IMR-90 (cell line): ENCODE data around the gene PHF20. TPM values are rescaled to one million over a fixed set of nuclear protein-coding genes. Genes with fewer than 3 reads are reported as not detected.

Source experiments
- ATAC-seq: fragments of 200-7000 bp; cut with Tn5 transposase; 2 replicates; pipeline ENCODE4 v1.9.1; 2020; ENCODE audit warnings: low read depth, mild to moderate bottlenecking, moderate library complexity
- BruUV-seq: library from RNA; stranded (reverse); fragments of 400-500 nt; replicated peaks from 2 replicates; lab custom pipeline; 2021; lab: Mats Ljungman, UMichigan
- CTCF ChIA-PET: fragments of 300-600 bp; formaldehyde crosslinking; extraction: SDS; loops from one replicate; lab custom pipeline; 2021; ENCODE audit warnings: antibody characterized with exemption; lab: Yijun Ruan, JAX
- POLR2A ChIA-PET: fragments of 300-600 bp; sonication (Branson Sonifier 250); formaldehyde crosslinking; loops from one replicate; lab custom pipeline; 2022; ENCODE audit warnings: antibody characterized with exemption; ENCODE audit not compliant: unreplicated experiment; lab: Charles Lee
- DNase-seq: peaks from one replicate; pipeline ENCODE4 v3.0.0; 2013
- H2AFZ ChIP-seq: replicated peaks from 2 replicates; pipeline ENCODE3; 2013; ENCODE audit warnings: low read length, mild to moderate bottlenecking; ENCODE audit not compliant: poor library complexity
- H2AK5ac ChIP-seq: 2 replicates; pipeline ENCODE4 v1.6.1; 2013; ENCODE audit warnings: low read depth, low read length, inconsistent platforms
- H2AK9ac ChIP-seq: replicated peaks from 2 replicates; pipeline ENCODE3; 2013; ENCODE audit warnings: mild to moderate bottlenecking, low read depth, low read length, moderate library complexity; ENCODE audit not compliant: poor library complexity
- H2BK120ac ChIP-seq: 2 replicates; pipeline ENCODE4 v1.6.1; 2013; ENCODE audit warnings: low read depth, low read length, inconsistent platforms
- H2BK15ac ChIP-seq: 3 replicates; pipeline ENCODE4 v1.6.1; 2013; ENCODE audit warnings: low read depth, low read length, inconsistent platforms
- H2BK20ac ChIP-seq: 2 replicates; pipeline ENCODE4 v1.6.1; 2013; ENCODE audit warnings: low read depth, mild to moderate bottlenecking, inconsistent platforms, low read length, moderate library complexity
- H2BK5ac ChIP-seq: 2 replicates; pipeline ENCODE4 v1.6.1; 2013; ENCODE audit warnings: mild to moderate bottlenecking, low read depth, low read length, inconsistent platforms; ENCODE audit not compliant: poor library complexity, severe bottlenecking
- H3K14ac ChIP-seq: replicated peaks from 2 replicates; pipeline ENCODE4 v1.6.1; 2013; ENCODE audit warnings: low read depth, low read length, inconsistent platforms
- H3K18ac ChIP-seq: 2 replicates; pipeline ENCODE4 v1.6.1; 2013; ENCODE audit warnings: low read depth, low read length, control low read depth
- H3K23ac ChIP-seq: 2 replicates; pipeline ENCODE4 v1.6.1; 2013; ENCODE audit warnings: low read depth, low read length, inconsistent platforms
- H3K27ac ChIP-seq: 2 replicates; pipeline ENCODE4 v1.5.1; 2013; ENCODE audit warnings: mild to moderate bottlenecking, control low read depth, low read length; ENCODE audit not compliant: insufficient read depth
- H3K27me3 ChIP-seq: 2 replicates; pipeline ENCODE4 v1.6.1; 2013; ENCODE audit warnings: low read length; ENCODE audit not compliant: control insufficient read depth, insufficient read depth
- H3K36me3 ChIP-seq: 2 replicates; pipeline ENCODE4 v1.6.1; 2013; ENCODE audit warnings: low read length, mixed read lengths; ENCODE audit not compliant: control insufficient read depth, insufficient read depth
- H3K4ac ChIP-seq: 2 replicates; pipeline ENCODE4 v1.6.1; 2013; ENCODE audit warnings: low read depth, low read length, inconsistent platforms
- H3K4me1 ChIP-seq: 2 replicates; pipeline ENCODE4 v1.6.1; 2013; ENCODE audit warnings: low read length, mixed read lengths; ENCODE audit not compliant: control insufficient read depth, insufficient read depth
- H3K4me2 ChIP-seq: 2 replicates; pipeline ENCODE4 v1.6.1; 2013; ENCODE audit warnings: low read depth, mild to moderate bottlenecking, control low read depth, low read length, moderate library complexity
- H3K4me3 ChIP-seq: 2 replicates; pipeline ENCODE4 v1.5.1; 2013; ENCODE audit warnings: low read depth, mild to moderate bottlenecking, control low read depth, low read length, moderate library complexity; ENCODE audit not compliant: insufficient read depth
- H3K56ac ChIP-seq: 2 replicates; pipeline ENCODE4 v1.6.1; 2013; ENCODE audit warnings: low read length, inconsistent platforms; ENCODE audit not compliant: insufficient read depth; ENCODE audit errors: extremely low read depth
- H3K79me1 ChIP-seq, 2 experiments: 2 replicates each; pipeline ENCODE4 v1.6.1; 2013; ENCODE audit warnings: low read length in 2 of 2, inconsistent platforms in 1 of 2, low read depth in 1 of 2
- H3K9ac ChIP-seq: 2 replicates; pipeline ENCODE4 v1.6.1; 2013; ENCODE audit warnings: low read depth, low read length, control low read depth
- H3K9me1 ChIP-seq: 2 replicates; pipeline ENCODE4 v1.6.1; 2013; ENCODE audit warnings: low read length, inconsistent platforms; ENCODE audit not compliant: insufficient read depth
- H3K9me3 ChIP-seq: 2 replicates; pipeline ENCODE4 v1.6.1; 2013; ENCODE audit warnings: low read length; ENCODE audit not compliant: control insufficient read depth, insufficient read depth
- H4K20me1 ChIP-seq: 2 replicates; pipeline ENCODE4 v1.6.1; 2013; ENCODE audit warnings: low read length, inconsistent platforms; ENCODE audit not compliant: insufficient read depth
- H4K5ac ChIP-seq: 2 replicates; pipeline ENCODE4 v1.6.1; 2013; ENCODE audit warnings: mild to moderate bottlenecking, low read depth, low read length, control low read depth
- H4K8ac ChIP-seq, 2 experiments: 2 replicates each; pipeline ENCODE4 v1.6.1; 2013; ENCODE audit warnings: low read depth in 2 of 2, low read length in 2 of 2, control low read depth in 1 of 2, inconsistent platforms in 1 of 2
- H4K91ac ChIP-seq: 2 replicates; pipeline ENCODE4 v1.6.1; 2013; ENCODE audit warnings: low read depth, low read length, inconsistent platforms; ENCODE audit not compliant: insufficient read depth
- BHLHE40 ChIP-seq: fragments of 150-350 bp; IDR thresholded peaks from 2 replicates; pipeline ENCODE4 v1.6.1; 2016; ENCODE audit warnings: mild to moderate bottlenecking, low read depth, low read length
- CHD1 ChIP-seq: IDR thresholded peaks from 2 replicates; pipeline ENCODE4 v1.6.1; 2012; ENCODE audit warnings: low read depth, low read length, improper control_type of control experiment
- CTCF ChIP-seq: conservative IDR thresholded peaks from 2 replicates; pipeline ENCODE4 v1.5.1; 2012; ENCODE audit warnings: mild to moderate bottlenecking, low read depth, low read length, improper control_type of control experiment
- ELK1 ChIP-seq: fragments of 150-350 bp; IDR thresholded peaks from 2 replicates; pipeline ENCODE4 v1.6.1; 2016; ENCODE audit warnings: low read depth, mild to moderate bottlenecking, low read length, moderate library complexity, borderline replicate concordance
- FOS ChIP-seq: fragments of 150-350 bp; IDR thresholded peaks from 2 replicates; pipeline ENCODE4 v1.6.1; 2016; ENCODE audit warnings: low read depth, low read length
- MAFK ChIP-seq: IDR thresholded peaks from 2 replicates; pipeline ENCODE4 v1.6.1; 2012; ENCODE audit warnings: low read depth, low read length, improper control_type of control experiment
- MAZ ChIP-seq: IDR thresholded peaks from 2 replicates; pipeline ENCODE4 v1.6.1; 2012; ENCODE audit warnings: low read depth, mild to moderate bottlenecking, low read length, improper control_type of control experiment, moderate library complexity, borderline replicate concordance
- NFE2L2 ChIP-seq: fragments of 150-350 bp; IDR thresholded peaks from 2 replicates; pipeline ENCODE4 v1.6.1; 2016; ENCODE audit warnings: low read depth, mild to moderate bottlenecking, low read length
- POLR2A ChIP-seq: IDR thresholded peaks from 2 replicates; pipeline ENCODE4 v1.6.1; 2012; ENCODE audit warnings: mild to moderate bottlenecking, low read depth, low read length
- RAD21 ChIP-seq: IDR thresholded peaks from 2 replicates; pipeline ENCODE4 v1.6.1; 2012; ENCODE audit warnings: low read length, improper control_type of control experiment
- RCOR1 ChIP-seq: IDR thresholded peaks from 2 replicates; pipeline ENCODE4 v1.6.1; 2012; ENCODE audit warnings: mild to moderate bottlenecking, low read length, improper control_type of control experiment; ENCODE audit not compliant: insufficient replicate concordance
- RFX5 ChIP-seq: IDR thresholded peaks from 2 replicates; pipeline ENCODE4 v1.8.0; 2012; ENCODE audit warnings: low read depth, mild to moderate bottlenecking, low read length, moderate library complexity
- SMC3 ChIP-seq: fragments of 150-350 bp; IDR thresholded peaks from 2 replicates; pipeline ENCODE4 v1.6.1; 2016; ENCODE audit warnings: low read depth, mild to moderate bottlenecking, antibody characterized with exemption, low read length, moderate library complexity
- USF2 ChIP-seq: fragments of 150-350 bp; IDR thresholded peaks from 2 replicates; pipeline ENCODE4 v1.6.1; 2017; ENCODE audit warnings: mild to moderate bottlenecking, antibody characterized with exemption, low read length, low read depth
- WGBS, 2 experiments: methylation state at CpG; one replicate each; pipeline versions ENCODE4 v1.1.5 to v1.1.7; 2013; ENCODE audit warnings: missing lambda C conversion rate in 2 of 2; ENCODE audit not compliant: insufficient read length in 1 of 2; ENCODE audit errors: extremely low coverage in 2 of 2; 5-methylcytosine and 5-hydroxymethylcytosine counted together
- dilution Hi-C: fragments of 300-500 bp; cut with HindIII; formaldehyde crosslinking; loops from one replicate; pipeline ENCODE4 v1.14.3; 2018; ENCODE audit warnings: low sequenced_read_pairs; ENCODE audit not compliant: unreplicated experiment
- in situ Hi-C: fragments of 300-500 bp; cut with MboI; formaldehyde crosslinking; loops from 3 replicates; pipeline ENCODE4 v1.14.3; 2019; ENCODE audit warnings: low sequenced_read_pairs, inconsistent platforms, mixed read lengths
- intact Hi-C: fragments of 100-400 bp; cut with micrococcal nuclease; formaldehyde crosslinking; loops from 2 replicates; pipeline ENCODE4 v1.10.0; 2022
- polyA plus RNA-seq, 3 experiments: library from polyadenylated mRNA; depleted of rRNA; stranded (reverse); fragments of >200 nt; gene quantifications; 2 replicates each; pipeline ENCODE4 v1.2.3, GENCODE V29; 2012; ENCODE audit warnings: low replicate concordance in 1 of 3
- total RNA-seq: library from RNA; depleted of rRNA; stranded (reverse); fragments of >200 nt; gene quantifications from 2 replicates; pipeline ENCODE4 v1.2.3, GENCODE V29; 2012

The PHF20 gene
- total and polyA plus RNA-seq, 2 of the 4 experiments (the other 2 are of a cell fraction), result 22.0 to 22.5 TPM

DNA sequence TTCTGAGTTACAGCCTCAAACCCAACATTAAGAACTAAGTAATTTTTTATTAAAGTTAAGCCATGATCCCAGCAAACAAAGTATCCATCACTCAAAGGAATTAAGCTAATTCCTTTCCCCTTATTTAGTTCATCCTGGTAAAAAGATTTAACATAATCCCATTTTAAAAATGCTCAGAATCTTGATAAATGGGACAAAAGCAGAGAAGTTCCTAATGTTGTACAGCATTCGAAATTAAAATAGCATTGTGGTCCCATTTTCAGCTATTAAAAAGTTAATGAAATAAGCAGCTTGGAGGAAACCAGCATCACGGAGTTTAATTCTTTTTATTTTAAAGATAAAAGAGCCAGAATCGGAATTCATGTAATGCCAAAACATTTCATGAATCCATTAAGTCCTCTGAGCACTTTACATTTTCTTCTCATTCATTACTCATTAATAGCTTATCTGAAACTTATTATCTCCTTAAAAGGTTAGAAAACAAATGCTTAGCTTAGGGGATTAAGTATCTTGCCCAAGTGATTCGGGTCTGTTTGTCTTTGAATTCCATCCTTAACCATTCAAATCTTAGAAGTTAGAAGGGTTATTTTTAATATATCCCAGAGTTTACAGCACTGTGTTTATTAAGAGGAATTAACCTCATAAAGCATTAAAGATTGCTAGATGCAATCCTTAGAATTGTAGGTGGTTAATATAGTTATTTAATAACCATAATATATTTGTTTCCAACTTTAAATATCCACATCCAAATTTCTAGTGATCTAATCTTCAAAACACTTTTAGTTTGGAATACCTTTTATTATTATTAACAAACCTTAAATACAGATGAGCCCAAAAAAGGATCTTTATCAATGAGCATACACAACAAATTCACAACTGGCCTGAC, 41.0 kb upstream of the PHF20 start:
- Histone ChIP-seq H3K23ac (no peak overlapping the region), H3K14ac (no peak overlapping the region), H3K4me3 (no peak overlapping the region), H3K4me2 (no peak overlapping the region), H4K91ac (no peak overlapping the region), H2BK5ac (no peak overlapping the region), H3K79me1 (peaks cover 0 to 36% of the 10 kb centered on the region in 2 experiments; a peak in 3 of 4 replicates), H2AK9ac (no peak overlapping the region), H3K9ac (no peak overlapping the region; the same call in 1 of the 2 replicates), H3K4me1 (0 out of 2 replicates have a peak, but pooled peaks cover 1% of the 10 kb centered on the region), H3K36me3 (peaks cover 71% of the 10 kb centered on the region), H4K5ac (no peak overlapping the region), H3K27ac (no peak overlapping the region), H2BK15ac (no peak overlapping the region), H3K27me3 (no peaks in the 10 kb centered on the region), H3K9me1 (no peaks in the 10 kb centered on the region; the same call in 1 of the 2 replicates), H2AFZ (no peak overlapping the region), H3K18ac (no peak overlapping the region), H3K9me3 (no peaks in the 10 kb centered on the region), H4K8ac (no peak overlapping the region), H3K56ac (no peak overlapping the region), H2BK120ac (no peak overlapping the region), H3K4ac (no peak overlapping the region), H4K20me1 (peaks cover 96% of the 10 kb centered on the region), H2BK20ac (no peak overlapping the region), H2AK5ac (no peak overlapping the region)
- in situ Hi-C loops, result no loop called here
- ChIA-PET POLR2A (interaction anchor here (1.0 kb wide), 1 partner anchor 9 kb away, joined by 3 read pairs; no protein-coding TSS in a partner anchor), CTCF (interaction anchor here (0.5 to 1.1 kb wide), 2 partner anchors 126 to 154 kb away, joined by 3 read pairs; no protein-coding TSS in a partner anchor)
- WGBS, 2 experiments, result no CpG with 5 or more reads among the region's 4 CpGs
- intact Hi-C loops, result no loop called here
- dilution Hi-C loops, result no loop called here
- DNase-seq (no peak), ATAC-seq (no peak)
- TF ChIP-seq ELK1 (no peak), MAZ (no peak), FOS (no peak), POLR2A (no peak), RFX5 (no peak), RAD21 (no peak), USF2 (no peak), CHD1 (no peak), MAFK (no peak), BHLHE40 (no peak), CTCF (no peak), NFE2L2 (no peak), SMC3 (no peak), RCOR1 (no peak)
- BruUV-seq, result no TSS peak
